ENCODE measurements around the gene DRG2. TPM values are rescaled to one million over a fixed set of nuclear protein-coding genes. Genes with fewer than 3 reads are reported as not detected.

The DRG2 gene
- total and polyA plus RNA-seq, 9 of the 15 experiments (the other 6 are each of a cell fraction or from before 2014, with no cell fraction given), result 6.6 to 36.7 (median 26.1) TPM

- TF ChIP-seq FOXK2 (conservative IDR thresholded peaks at IDR 0.05 in 1 of 2, IDR thresholded peaks at IDR 0.05 in 1 of 2; ENCODE audit: low read depth in 2 of 2) (peak in 1 of 2 experiments; percentile 65; a peak in 1 of 4 replicates), MGA (IDR thresholded peaks at IDR 0.05) (peak; percentile 43; the same call in 1 of the 2 replicates), CREB1 (IDR thresholded peaks at IDR 0.05) (peak; percentile 44; the same call in 1 of the 2 replicates), CREB1 (CRISPR knock-in tag; IDR thresholded peaks at IDR 0.05) (peak; percentile 75), CCNT2 (IDR thresholded peaks at IDR 0.05; ENCODE audit: borderline replicate concordance, extremely low read depth, insufficient read length, low read depth, low read length) (peak; percentile 69), CBX5 (IDR thresholded peaks at IDR 0.05; ENCODE audit: borderline replicate concordance, low read depth) (peak; percentile 23; the same call in 1 of the 2 replicates), ZBTB2 (IDR thresholded peaks at IDR 0.05) (0 out of 2 replicates have a peak, but pooled peaks have one; percentile 55), OTX1 (CRISPR knock-in tag; IDR thresholded peaks at IDR 0.05) (0 out of 2 replicates have a peak, but pooled peaks have one; percentile 45), NFE2 (IDR thresholded peaks at IDR 0.05; ENCODE audit: low read depth) (0 out of 2 replicates have a peak, but pooled peaks have one; percentile 4), ZNF395 (CRISPR knock-in tag; IDR thresholded peaks at IDR 0.05) (no peak)
Observed at GRCh38 chr17:18087610-18088491, at the start of gene DRG2 (continued).
